ENCODE results near the gene BST2.

The BST2 gene

GRCh38 chr19:17405250-17406045 lies at the start of gene BST2:
BST2 (minus strand) TSS chr19:17405630; CDS start chr19:17405575, 55 bp downstream.
- TF ChIP-seq CTCF (IDR thresholded peaks at IDR 0.05; ENCODE audit: low read depth, low read length) = no peak
- H3K4me3 ChIP-seq (ENCODE audit: low read depth, low read length) = no peak within 1 kb of the TSS

- no peak overlapping the region for H3K4me3 ChIP-seq (ENCODE audit: low read depth, low read length)
- TF ChIP-seq CTCF (IDR thresholded peaks at IDR 0.05; ENCODE audit: low read depth, low read length) = no peak
These were observed 49.2 kb upstream of the BST2 start for GRCh38 chr19:17454576-17455071.

GRCh38 chr19:17451820-17452219 lies 46.4 kb upstream of the BST2 start:
- TF ChIP-seq CTCF (IDR thresholded peaks at IDR 0.05; ENCODE audit: low read depth, low read length) = no peak
- no peak overlapping the region for H3K4me3 ChIP-seq (ENCODE audit: low read depth, low read length)

- no peak overlapping the region for H3K4me3 ChIP-seq (ENCODE audit: low read depth, low read length)
- no peak for TF ChIP-seq CTCF (IDR thresholded peaks at IDR 0.05; ENCODE audit: low read depth, low read length)
These were observed 45.0 kb upstream of the BST2 start for GRCh38 chr19:17450264-17451075.

GRCh38 chr19:17448131-17448967 lies 42.9 kb upstream of the BST2 start, which contains the start of gene TMEM221:
TMEM221 (minus strand) TSS chr19:17448668; CDS start chr19:17448462, 206 bp downstream.
- peak; percentile 59 for TF ChIP-seq CTCF (IDR thresholded peaks at IDR 0.05; ENCODE audit: low read depth, low read length)
- H3K4me3 ChIP-seq (ENCODE audit: low read depth, low read length) = peak within 1 kb of the TSS; percentile 43

- TF ChIP-seq CTCF (IDR thresholded peaks at IDR 0.05; ENCODE audit: low read depth, low read length) = no peak
- H3K4me3 ChIP-seq (ENCODE audit: low read depth, low read length) = no peak overlapping the region
These were observed 42.3 kb upstream of the BST2 start for GRCh38 chr19:17447704-17448130.
